Metanephros (tissue), 1 donor: ENCODE measurements around the gene UNC13B. TPM values are rescaled to one million over a fixed set of nuclear protein-coding genes. Genes with fewer than 3 reads are reported as not detected.

Experiments
- total RNA-seq: library from RNA; depleted of rRNA; stranded (reverse); fragments of >200 nt; gene quantifications from one replicate; pipeline ENCODE4 v1.2.3, GENCODE V29; 2014

The UNC13B gene
- total RNA-seq: 24.1 TPM

DNA sequence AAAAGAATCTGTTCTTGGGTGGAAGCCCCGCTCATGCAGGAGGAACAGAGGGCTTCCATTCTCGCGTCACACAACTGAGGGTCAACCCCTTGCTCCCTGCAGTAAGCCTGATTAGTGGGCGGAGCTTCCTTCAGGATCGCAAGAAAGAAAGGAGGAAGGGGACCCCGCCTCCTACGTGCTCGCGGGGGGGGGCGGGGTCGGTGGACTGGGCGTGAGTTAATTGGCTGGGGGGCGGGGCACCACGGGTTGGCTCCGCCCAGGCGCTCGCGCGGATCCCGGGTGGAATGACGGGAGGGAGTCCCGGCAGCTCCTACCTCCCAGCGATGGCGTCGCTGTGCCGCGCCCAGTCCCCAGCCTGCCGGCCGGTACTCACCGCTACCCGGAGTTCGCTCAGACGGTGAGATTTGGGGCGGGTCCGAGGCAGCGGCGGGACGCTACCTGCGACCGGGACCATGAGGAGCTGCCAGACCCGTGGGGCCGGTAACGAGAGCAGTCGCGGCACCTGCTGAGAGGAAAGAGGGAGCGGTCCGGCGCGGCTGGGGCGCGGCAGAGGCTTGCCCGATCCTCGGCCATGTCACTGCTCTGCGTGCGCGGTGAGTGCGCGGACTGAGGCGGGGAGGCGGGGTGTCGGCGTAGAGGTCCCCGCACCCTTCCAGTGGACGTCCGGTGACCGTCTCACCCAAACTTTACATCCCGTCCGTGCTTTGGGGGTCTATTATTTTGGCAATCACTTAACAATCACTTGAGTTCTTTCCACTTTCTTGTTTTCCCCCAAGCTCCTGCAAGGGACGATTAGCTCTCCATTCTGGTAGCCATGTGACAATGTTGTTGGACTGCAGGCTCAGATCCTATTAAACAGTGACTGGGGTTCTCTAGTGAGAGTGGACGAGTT lies at the start of gene UNC13B:
TSS of gene UNC13B (plus strand) at position 297 of the 892 bp plus-strand sequence. CDS start at position 572, 275 bp downstream.

DNA sequence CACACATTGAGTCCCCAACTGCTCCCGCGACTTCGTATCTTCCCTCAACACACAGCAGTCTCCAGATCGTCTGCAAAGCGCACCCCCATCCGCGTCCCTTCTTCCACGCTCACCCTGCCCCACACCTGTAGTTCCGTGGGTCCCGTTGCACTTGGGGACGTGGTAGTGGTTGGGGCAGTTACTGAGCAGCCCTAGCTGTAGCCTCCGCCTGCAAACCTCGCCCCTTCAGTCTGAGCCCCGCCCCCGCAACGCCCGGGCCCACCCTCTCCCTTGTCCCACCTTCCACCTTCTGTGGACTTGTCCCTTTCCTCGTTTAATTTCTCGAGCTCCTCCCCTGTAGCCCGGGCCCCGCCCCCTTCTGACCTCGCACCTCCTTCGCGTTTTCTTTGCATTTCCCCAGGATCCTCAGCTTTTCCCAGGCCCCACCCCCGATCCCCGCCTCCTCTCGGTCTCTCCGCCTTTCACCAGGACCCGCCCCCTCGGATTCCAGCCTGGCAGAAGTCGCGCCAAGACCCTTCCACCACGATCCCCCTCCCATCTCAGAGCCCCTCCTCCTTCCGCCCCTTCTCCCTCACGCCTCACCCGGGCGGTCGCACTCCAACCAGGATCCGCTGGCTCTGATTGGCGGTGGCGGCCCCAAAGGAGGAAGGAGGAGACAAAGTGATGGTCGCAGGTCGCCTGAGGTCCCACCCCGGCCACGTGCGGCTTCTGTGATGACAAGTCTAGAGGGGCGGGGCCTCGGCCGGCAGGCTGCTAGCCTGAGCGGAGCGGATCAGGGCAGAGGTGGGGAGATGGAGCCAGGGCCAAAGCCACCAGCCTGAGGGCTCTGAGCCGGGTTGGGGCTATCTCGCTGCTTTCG lies 45.9 kb upstream of the UNC13B start, which contains the start of gene ATOSB:
TSS of gene ATOSB (minus strand) at position 183 of the 859 bp plus-strand sequence. CDS start 7,588 bp downstream, outside the sequence.

Other genes starting within 250 kb of the UNC13B start
- 0.23 TPM for gene PHF24, start 203.7 kb upstream of the UNC13B start, total RNA-seq
- gene DNAJB5, start 172.3 kb upstream of the UNC13B start, total RNA-seq: 8.5 TPM
- gene VCP, start 89.4 kb upstream of the UNC13B start, total RNA-seq: 284 TPM
- 27.7 TPM for gene FANCG, start 82.1 kb upstream of the UNC13B start, total RNA-seq
- gene PIGO, start 65.4 kb upstream of the UNC13B start, total RNA-seq: 24.0 TPM
- 108 TPM for gene STOML2, start 58.9 kb upstream of the UNC13B start, total RNA-seq
- gene ATOSB, start 46.1 kb upstream of the UNC13B start, total RNA-seq: 12.4 TPM